MV-4-11 (cell line): ENCODE data around the gene UGT8.
"Not testable (repeated sequence)": the region's sequence is repeated elsewhere in the genome, so short reads cannot be mapped to it uniquely, and the experiment has no call there.

Experiments
- DNase-seq: peaks from one replicate; lab custom pipeline; 2025; lab: John Stamatoyannopoulos, UW

The UGT8 gene

DNA sequence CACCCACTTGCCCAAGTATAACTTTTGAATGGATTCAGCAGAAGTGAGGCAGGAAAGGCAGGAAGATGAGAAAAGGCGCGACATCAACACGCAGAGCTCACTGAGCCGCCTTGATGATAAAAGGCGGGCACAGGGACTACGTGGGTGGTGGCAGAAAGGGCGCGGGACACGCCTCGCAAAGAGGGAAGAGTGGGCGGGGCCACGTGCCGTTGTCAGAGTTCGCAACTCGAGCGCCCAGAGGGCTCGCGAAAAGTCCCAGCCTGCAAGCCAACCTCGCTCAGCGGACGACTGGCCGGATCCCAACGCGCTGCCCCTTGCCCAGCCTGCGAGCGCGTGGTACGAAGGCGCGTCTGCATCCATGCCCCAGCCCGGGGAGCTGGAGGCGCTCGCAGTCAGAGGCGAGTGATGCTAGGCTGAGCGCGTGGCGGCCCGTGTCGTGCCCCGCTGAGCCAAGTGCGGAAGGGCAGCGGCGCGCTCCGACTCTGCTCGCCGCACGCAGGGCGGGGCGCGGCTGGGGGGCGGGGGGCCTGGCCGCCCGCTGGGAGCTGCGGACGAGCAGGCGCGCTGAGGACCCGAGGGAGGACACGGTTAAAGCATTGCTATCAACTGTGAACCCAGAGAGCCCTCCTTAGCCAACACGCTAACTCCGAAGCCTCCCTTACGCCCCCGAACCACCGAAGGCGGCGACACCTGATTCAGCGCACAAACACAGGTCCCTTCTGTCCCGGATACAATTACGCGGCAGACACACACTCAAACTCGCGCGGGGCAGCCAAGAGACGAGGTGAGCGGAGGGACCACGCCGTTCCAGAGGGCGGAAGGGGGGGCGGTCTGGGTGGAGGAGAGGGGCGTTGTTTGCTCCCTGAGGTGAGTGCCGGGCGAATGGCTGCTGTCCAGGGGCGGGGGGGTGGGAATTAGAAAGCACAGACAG lies at the start of gene UGT8:
Gene UGT8, plus strand, starts transcription at position 617 of the 931 bp plus-strand sequence. CDS start 24,074 bp downstream, outside the sequence.
- no peak for DNase-seq

GRCh38 chr4:114549638-114550037 lies 49.0 kb upstream of the UGT8 start:
- DNase-seq = no peak

GRCh38 chr4:114558446-114559020 lies 40.1 kb upstream of the UGT8 start:
- DNase-seq = no peak

DNA sequence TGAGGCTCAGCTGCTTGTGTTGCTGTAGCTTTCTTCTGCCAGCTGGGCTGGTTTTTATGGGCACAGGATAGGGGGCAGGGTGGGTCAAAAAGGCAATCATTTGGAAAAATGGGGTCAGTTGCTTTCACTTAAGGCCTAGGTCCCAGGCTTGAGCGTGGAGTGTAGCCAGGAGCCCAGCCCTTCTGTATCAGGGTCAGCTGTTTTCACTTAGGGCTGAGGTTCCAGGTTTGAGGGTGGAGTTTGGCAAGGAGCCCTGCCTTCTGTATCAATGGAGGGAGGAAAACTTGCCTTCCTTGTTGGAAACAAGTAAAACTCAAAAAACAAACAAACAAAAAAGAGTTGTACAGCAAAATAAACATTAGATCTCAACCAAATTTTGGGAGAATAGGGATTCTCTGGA lies 37.0 kb upstream of the UGT8 start:
- DNase-seq = no peak

GRCh38 chr4:114562176-114562904 lies 36.3 kb upstream of the UGT8 start:
- DNase-seq = no peak

DNA sequence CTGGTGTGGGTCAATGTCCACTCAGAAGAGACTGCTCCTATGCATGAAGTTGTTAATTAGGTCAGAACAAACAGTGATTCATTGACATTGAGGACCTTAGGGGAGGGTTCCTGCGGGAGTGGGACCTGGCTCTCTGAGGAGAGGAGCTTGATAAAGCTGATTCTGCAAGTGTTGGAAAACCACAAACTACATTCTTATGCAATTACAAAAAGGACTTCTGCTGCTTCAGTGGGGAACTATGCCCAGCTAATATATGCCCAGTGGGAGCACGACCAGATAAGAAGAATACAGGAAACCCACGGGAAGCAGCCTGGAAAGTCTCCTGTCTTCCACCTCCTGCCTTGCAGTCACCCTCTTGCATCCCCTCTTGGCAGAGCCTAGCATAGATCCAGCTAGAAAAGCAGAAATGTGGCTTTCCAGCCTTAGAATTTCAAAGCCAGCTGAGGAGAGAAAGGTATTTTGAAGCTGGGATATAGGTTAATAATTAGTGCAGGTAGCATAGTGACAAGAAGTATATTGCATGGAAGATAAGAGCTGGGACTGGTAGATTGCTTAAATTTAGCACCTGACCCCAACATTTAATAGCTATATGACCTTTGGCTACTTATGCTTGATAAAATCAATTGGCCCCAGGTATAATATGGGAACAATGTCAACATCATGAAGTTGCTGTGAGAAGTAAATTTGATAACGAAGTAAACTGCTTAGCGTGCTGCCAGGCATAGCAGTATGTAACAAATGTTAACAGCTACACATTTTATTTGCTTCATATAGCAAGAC lies 34.9 kb upstream of the UGT8 start:
- DNase-seq = no peak

DNA sequence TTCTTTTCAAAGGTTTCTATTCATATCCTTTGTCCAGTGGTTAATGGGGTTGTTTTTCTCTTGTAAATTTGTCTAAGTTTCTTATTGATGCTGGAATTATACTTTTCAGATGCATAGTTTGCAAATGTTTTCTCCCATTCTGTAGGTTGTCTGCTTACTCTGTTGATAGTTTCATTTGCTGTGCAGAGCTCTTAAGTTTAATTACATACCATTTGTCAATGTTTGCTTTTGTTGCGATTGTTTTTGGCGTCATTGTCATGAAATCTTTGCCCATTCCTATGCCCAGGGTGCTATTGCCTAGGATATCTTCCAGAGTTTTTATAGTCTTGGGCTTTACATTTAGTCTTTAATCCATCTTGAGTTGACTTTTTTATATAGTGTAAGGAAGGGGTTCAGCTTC lies 21.2 kb upstream of the UGT8 start:
- no peak for DNase-seq

DNA sequence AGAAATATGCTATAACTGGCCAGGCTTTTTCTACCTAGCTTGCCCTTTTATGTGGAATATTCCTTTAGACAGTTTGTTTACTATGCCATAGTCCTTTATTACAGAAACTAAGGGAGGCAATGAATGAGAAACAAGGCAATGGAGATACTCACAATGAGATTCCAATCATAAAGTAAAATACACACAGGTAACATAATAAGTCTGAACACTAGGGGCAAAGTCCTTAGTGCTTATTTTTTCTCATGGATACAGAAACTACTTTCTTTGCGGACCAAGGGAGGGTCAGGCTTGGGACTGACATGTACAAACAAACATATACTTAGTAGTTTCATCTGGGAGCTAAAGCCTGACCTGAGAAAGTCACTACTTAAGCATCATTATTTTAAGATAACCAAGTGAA lies 16.0 kb upstream of the UGT8 start:
- no peak for DNase-seq

DNA sequence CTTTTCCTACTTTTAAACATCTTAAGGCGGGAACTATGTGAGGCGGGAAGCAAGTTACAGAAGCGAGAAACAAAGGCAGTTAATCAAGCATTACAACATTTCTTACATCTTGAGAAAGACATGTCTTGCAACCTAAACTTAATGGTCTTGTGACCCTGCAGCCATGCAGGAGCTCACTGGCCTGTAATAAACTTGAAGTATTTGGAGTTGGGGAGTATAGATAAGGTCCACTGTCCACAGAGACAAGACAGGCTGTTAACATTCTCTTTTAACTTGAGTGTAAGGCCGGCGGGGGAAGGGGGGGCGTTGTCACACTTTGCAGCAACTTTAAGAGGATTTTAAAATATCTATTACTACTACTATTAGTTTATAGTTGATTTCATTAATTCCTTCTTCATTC lies 10.3 kb upstream of the UGT8 start:
- DNase-seq = no peak

DNA sequence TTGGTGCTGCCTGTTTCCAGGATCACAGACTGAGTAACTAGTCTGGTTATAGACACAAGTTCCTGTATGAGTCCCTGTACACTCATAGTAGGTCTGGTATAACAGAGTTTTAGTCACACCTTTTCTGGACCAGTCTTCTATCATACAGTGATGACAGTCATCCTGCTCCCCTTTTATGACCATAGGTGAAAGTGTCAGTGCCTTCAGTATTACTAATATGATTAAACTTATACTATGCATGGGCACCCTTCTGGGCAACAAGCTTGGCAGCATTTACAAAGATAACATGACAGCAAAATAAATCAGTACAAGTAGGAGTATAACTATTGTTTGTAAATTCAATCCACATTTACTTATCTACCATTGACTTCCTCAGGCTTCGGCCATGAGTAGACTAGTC lies 8.2 kb upstream of the UGT8 start:
- not testable (repeated sequence) for DNase-seq

- DNase-seq = no peak
Measured at GRCh38 chr4:114593526-114593925, 5.1 kb upstream of the UGT8 start.

GRCh38 chr4:114595207-114595606 lies 3.4 kb upstream of the UGT8 start:
- DNase-seq = no peak

DNA sequence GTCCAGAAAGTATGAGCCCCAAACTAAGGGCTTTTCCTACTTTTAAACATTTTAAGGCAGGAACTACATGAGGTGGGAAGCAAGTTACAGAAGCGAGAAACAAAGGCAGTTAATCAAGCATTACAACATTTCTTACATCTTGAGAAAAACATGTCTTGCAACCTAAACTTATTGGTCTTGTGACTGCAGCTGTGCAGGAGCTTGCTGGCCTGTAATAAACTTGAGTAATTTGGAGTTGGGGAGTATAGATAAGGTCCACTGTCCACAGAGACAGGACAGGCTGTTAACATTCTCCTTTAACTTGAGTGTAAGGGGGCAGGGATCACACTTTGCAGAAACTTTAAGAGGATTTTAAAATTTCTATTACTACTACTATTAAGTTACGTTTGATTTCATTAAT lies 2.7 kb upstream of the UGT8 start:
- DNase-seq = no peak

DNA sequence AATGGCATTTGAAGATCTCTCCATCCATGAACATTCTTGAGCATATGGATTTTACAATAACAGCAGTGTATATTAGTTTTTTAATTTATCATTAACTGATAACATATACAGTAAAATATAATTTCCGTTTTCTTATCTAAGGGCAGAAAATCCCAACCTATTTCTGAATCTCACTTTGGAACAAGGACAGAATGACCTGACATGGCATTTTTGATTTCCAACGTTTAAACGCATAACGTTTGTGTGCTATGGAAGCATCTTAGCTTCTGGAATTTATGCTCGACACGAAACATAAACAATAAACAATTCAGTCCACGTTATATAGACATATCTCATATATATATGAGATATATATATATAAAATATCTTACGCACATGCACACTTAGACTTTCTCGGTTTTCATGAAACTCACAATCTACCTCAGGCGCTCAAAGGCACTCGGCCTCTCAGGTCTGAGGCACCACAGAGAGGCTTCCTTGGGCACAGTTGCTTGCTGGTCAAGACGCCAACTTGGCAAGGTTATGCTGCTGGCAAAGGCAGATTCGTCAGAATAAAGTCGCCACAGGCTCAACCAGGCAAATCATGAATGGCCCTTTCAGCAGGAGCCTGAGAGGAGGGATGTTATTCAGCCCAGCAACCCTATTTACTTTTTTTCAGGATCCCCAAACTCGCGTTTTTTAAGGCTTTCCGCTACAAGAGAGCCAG lies 1.0 kb upstream of the UGT8 start:
- no peak for DNase-seq

DNA sequence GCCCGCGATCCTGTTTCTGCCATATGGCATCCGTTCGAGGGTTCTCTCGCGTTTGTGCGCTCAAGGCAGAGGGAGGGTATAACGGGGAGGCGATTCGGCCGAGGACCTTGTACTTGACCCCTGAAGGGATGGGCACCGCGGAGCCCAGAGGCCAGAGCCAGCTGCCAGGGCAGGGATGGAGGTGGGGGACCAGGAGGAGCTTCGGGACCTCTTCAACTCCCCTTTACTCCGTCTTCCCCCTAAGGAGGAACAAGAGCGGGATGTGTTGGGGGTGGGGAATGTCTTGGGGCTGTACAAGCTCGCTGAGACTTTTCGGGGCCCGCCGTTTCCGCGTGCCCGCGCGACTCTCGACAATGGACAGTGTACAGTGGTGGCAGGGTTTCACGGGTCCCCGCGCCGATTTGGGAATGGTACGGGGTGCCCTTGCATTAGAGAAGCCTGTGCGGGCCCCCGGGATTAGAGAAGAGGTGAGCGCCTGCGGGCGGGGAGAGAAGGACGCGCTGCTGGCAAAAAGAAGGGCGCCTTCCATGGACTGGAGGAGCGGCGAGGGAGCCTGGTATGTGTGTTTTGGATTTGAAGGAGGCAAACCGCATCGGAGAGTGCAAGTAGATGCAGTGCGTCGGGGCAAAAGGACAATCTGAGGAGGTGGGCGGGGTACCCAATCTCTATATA lies 760 bp downstream of the UGT8 start:
- no peak for DNase-seq

DNA sequence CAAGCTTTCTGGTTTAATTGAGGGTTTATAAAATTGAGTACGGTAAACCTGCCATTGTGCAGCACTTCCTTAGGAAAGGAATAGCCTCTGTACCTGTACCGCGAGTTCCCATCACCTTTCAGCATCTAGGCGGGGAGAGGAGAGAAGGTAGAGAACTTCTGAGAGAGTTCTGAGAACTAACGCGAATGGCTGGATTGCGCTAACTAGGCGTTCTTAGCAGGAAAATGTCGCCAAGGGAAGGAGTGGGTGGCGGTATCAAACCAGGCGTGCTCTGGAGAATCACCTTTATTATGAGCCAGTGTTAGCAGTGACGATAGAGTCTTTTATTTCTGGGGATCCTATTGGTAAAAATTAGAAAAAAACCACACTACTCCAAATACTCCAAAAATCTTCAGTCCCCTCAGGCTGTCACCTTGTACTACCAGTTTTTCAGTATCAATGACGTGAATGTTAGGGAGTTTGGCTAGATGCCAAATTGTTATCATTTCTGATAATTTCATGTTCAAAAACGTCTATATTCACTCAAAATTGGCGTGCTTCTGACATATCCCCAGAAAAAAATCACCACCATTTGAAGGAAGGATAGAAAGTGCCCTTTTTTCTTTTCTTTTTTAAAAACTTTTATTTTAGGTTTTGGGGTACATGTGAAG lies 1.4 kb downstream of the UGT8 start:
- no peak for DNase-seq

DNA sequence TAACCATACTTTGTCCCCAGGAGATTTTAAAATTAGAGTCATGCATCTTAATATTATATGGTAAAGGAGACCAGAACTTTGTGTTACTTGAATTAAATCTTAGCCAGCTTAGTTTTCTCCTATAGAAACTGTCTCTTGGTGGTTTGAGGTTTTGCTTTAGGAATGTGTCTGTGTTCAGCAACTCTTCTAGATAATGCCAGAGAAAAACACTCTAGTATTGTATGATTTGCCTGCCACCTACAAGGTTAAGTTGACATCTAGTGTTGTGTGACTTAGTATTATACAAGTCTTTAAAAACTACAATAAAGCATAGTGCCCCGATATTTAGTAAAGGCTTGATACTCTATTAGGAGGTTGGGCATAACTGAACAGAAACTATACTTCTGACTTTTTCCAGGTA lies 2.1 kb downstream of the UGT8 start:
- no peak for DNase-seq

GRCh38 chr4:114601304-114602052 lies 2.9 kb downstream of the UGT8 start:
- DNase-seq = no peak

- peak; percentile 4 for DNase-seq
Measured at GRCh38 chr4:114603497-114603896, 4.9 kb downstream of the UGT8 start.

- no peak for DNase-seq
Measured at GRCh38 chr4:114606245-114606644, 7.6 kb downstream of the UGT8 start.
